Memory B cell (primary cell): Measurements from ENCODE around the gene FBXL7.
"Not testable (repeated sequence)": the region's sequence is repeated elsewhere in the genome, so short reads cannot be mapped to it uniquely, and the experiment has no call there.

Source experiments
- ATAC-seq: fragments of 150-1000 bp; cut with Tn5 transposase; 2 replicates; pipeline ENCODE4 v1.10.0; 2021; ENCODE audit warnings: low read depth, mild to moderate bottlenecking, moderate library complexity
- DNase-seq, 2 donors: peaks; one replicate each; pipeline ENCODE4 v3.0.0; 2022; ENCODE audit warnings: low spot score in 2 of 2
- H3K27ac Mint-ChIP-seq: one replicate; pipeline ENCODE4 v1.8.0; 2022; ENCODE audit warnings: mild to moderate bottlenecking, moderate library complexity, mixed read lengths
- H3K27me3 Mint-ChIP-seq: one replicate; pipeline ENCODE4 v1.8.0; 2022; ENCODE audit warnings: mixed read lengths
- H3K36me3 Mint-ChIP-seq: one replicate; pipeline ENCODE4 v1.8.0; 2022; ENCODE audit warnings: mild to moderate bottlenecking, mixed read lengths
- H3K4me1 Mint-ChIP-seq: one replicate; pipeline ENCODE4 v1.8.0; 2022; ENCODE audit warnings: mixed read lengths
- H3K4me3 Mint-ChIP-seq: one replicate; pipeline ENCODE4 v1.8.0; 2022; ENCODE audit warnings: mild to moderate bottlenecking, moderate library complexity, mixed read lengths
- H3K9me3 Mint-ChIP-seq: one replicate; pipeline ENCODE4 v1.8.0; 2022; ENCODE audit warnings: mixed read lengths

The FBXL7 gene

GRCh38 chr5:15834596-15835245, 334.7 kb downstream of the FBXL7 start:
- H3K4me1 Mint-ChIP-seq, result no peaks in the 10 kb centered on the region
- H3K9me3 Mint-ChIP-seq, result no peaks in the 10 kb centered on the region
- ATAC-seq (no peak), DNase-seq (no peak)
- no peaks in the 10 kb centered on the region for H3K36me3 Mint-ChIP-seq
- H3K27me3 Mint-ChIP-seq, result no peaks in the 10 kb centered on the region
- H3K27ac Mint-ChIP-seq, result no peak overlapping the region
- no peak overlapping the region for H3K4me3 Mint-ChIP-seq

- Mint-ChIP-seq H3K27ac (no peak overlapping the region), H3K4me3 (no peak overlapping the region), H3K4me1 (no peaks in the 10 kb centered on the region), H3K36me3 (no peaks in the 10 kb centered on the region), H3K27me3 (no peaks in the 10 kb centered on the region), H3K9me3 (no peaks in the 10 kb centered on the region)
- DNase-seq (no peak), ATAC-seq (no peak)
These were observed 335.5 kb downstream of the FBXL7 start for GRCh38 chr5:15835514-15835913.

DNA sequence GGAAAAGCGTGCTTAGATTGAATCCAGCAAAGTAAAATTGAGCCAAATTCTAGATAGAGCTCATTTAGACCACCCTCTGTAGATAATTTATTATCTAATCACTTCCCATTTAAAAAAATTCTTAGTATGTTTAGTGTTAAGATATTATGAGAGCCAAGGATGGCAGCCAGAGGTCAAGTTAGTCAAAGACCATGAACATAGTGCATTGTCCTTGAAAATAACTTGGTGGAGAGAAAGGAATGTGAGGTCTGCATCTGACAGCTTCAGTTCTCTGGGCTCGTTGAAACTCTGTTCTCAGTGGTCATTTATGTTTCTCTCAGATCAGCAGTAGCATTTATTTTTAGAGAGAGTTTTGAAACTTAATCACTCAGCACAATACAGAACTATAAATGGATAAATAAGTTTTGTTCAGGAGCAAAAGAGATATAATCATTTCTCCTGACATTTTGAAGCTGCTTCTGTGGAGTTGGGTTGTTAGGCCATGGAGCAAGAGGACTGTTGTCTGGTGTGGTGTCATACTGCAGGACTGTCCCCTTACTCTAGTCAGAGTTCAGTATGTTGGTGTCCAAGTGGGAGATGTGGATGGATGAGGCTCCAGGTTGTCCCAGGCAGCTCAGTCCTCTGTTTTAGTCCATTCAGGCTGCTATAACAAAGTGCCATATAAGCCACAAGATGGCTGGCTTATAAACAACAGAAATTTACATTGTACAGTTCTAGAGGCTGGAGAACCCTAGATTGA, 337.7 kb downstream of the FBXL7 start:
- no peaks in the 10 kb centered on the region for H3K27me3 Mint-ChIP-seq
- DNase-seq (no peak), ATAC-seq (no peak)
- H3K4me1 Mint-ChIP-seq, result no peaks in the 10 kb centered on the region
- no peak overlapping the region for H3K4me3 Mint-ChIP-seq
- H3K36me3 Mint-ChIP-seq, result no peaks in the 10 kb centered on the region
- no peak overlapping the region for H3K27ac Mint-ChIP-seq
- H3K9me3 Mint-ChIP-seq, result no peaks in the 10 kb centered on the region

GRCh38 chr5:15844253-15844652, 344.3 kb downstream of the FBXL7 start:
- no peak overlapping the region for H3K27ac Mint-ChIP-seq
- no peak overlapping the region for H3K4me3 Mint-ChIP-seq
- H3K4me1 Mint-ChIP-seq, result no peaks in the 10 kb centered on the region
- peaks cover 2% of the 10 kb centered on the region for H3K9me3 Mint-ChIP-seq
- H3K27me3 Mint-ChIP-seq, result no peaks in the 10 kb centered on the region
- H3K36me3 Mint-ChIP-seq, result no peaks in the 10 kb centered on the region
- ATAC-seq, result no peak
- no peak for DNase-seq

DNA sequence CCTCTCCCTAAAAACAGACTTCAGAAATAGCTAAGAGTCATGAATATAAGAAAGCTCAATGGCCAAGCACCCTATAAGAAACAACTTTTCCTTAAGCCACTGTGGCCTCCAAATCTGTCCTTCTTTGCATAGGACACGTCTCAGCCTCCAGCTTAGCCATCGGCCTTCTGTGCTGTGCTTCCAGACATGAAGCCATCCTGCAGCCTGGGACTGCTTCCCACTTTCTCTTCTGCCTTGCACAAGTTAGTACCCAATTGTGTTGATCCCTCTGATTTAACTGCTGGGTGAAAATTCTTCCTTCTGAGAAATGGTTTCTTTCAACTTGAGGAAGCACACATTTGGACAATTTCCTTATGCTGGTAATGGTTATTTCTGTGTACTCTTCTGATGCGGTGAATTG, 344.9 kb downstream of the FBXL7 start:
- ATAC-seq, result no peak
- H3K9me3 Mint-ChIP-seq, result peaks cover 2% of the 10 kb centered on the region

GRCh38 chr5:15850536-15850935, 350.6 kb downstream of the FBXL7 start:
- Mint-ChIP-seq H3K27ac (no peak overlapping the region), H3K36me3 (no peaks in the 10 kb centered on the region), H3K9me3 (peaks cover 1% of the 10 kb centered on the region), H3K27me3 (no peaks in the 10 kb centered on the region), H3K4me1 (no peaks in the 10 kb centered on the region), H3K4me3 (no peak overlapping the region)
- no peak for DNase-seq
- no peak for ATAC-seq

More for the DNA sequence above, 344.9 kb downstream of the FBXL7 start:
- no peak for DNase-seq
- Mint-ChIP-seq H3K27ac (no peak overlapping the region), H3K4me1 (no peaks in the 10 kb centered on the region), H3K4me3 (no peak overlapping the region), H3K27me3 (no peaks in the 10 kb centered on the region), H3K36me3 (no peaks in the 10 kb centered on the region)

DNA sequence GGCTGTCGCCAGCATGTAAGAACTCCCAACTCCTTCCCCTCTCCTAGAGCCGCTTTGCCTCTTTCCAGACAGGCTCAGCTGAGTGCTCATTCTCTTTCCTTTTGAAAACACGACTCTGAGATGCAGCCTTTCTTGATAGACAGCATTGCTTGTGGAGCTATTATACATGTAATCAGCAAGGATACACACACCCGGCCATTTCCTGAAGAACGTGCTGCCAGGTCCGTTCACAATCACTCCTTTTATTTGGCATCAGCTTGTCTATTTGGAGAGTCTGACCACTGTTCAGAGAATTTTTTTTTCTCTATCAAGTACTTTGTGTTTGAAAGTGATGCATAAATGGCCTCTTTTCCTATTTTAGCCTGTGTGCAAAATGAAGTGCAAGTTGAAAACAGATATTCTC, 351.0 kb downstream of the FBXL7 start:
- H3K36me3 Mint-ChIP-seq, result no peaks in the 10 kb centered on the region
- ATAC-seq, result no peak
- H3K27ac Mint-ChIP-seq, result no peak overlapping the region
- H3K4me3 Mint-ChIP-seq, result no peak overlapping the region
- H3K27me3 Mint-ChIP-seq, result no peaks in the 10 kb centered on the region
- H3K4me1 Mint-ChIP-seq, result no peaks in the 10 kb centered on the region
- no peak for DNase-seq
- peaks cover 1% of the 10 kb centered on the region for H3K9me3 Mint-ChIP-seq

DNA sequence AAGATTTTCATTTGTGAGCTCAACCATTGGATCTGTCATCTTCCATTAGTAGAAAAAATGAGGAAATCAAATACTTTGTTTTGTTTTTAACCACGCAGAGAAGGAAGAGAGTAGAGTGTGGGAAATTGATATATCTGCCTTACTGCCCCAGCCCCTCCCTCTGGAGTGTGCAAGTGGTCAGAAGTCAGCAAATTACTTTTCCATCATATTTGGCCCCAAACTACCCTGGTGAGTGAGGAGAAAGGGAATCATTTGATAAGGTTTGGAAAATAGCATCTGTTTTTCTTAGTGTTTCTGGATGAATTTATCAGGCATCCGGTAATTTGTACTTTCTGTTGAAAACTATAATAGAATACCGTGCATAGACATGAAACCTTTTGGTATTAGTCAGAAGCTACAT, 352.2 kb downstream of the FBXL7 start:
- peaks cover 1% of the 10 kb centered on the region for H3K9me3 Mint-ChIP-seq
- no peak for ATAC-seq
- H3K36me3 Mint-ChIP-seq, result no peaks in the 10 kb centered on the region

DNA sequence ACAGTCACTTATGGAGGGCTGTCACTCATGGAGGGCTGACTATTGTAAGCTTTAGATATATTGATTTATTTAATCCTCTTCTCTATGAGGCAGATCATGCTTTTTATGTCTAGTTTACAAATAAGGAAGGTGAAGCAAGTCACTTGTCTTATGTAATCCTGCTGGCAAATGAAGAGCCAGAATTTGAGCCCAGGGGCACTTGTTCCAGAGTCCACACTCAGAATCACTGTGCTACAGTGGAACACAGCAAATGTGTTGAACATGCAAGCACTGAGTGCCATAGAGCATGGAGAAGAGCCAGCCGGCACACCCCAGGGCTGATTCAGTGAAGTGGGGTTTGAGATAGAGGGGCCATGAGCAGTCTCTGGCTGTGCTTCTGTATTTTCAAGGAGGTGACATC, 353.0 kb downstream of the FBXL7 start:
- DNase-seq (no peak), ATAC-seq (no peak)
- Mint-ChIP-seq H3K9me3 (peaks cover 1% of the 10 kb centered on the region), H3K4me1 (no peaks in the 10 kb centered on the region), H3K36me3 (no peaks in the 10 kb centered on the region), H3K27me3 (no peaks in the 10 kb centered on the region), H3K4me3 (no peak overlapping the region), H3K27ac (no peak overlapping the region)

More for the DNA sequence above, 352.2 kb downstream of the FBXL7 start:
- no peak for DNase-seq
- no peak overlapping the region for H3K4me3 Mint-ChIP-seq
- H3K27ac Mint-ChIP-seq, result no peak overlapping the region
- H3K27me3 Mint-ChIP-seq, result no peaks in the 10 kb centered on the region
- H3K4me1 Mint-ChIP-seq, result no peaks in the 10 kb centered on the region

GRCh38 chr5:15858326-15858725, 358.3 kb downstream of the FBXL7 start:
- Mint-ChIP-seq H3K36me3 (no peaks in the 10 kb centered on the region), H3K4me1 (no peaks in the 10 kb centered on the region), H3K4me3 (no peak overlapping the region), H3K27ac (no peak overlapping the region), H3K9me3 (peaks cover 3% of the 10 kb centered on the region), H3K27me3 (no peaks in the 10 kb centered on the region)
- no peak for DNase-seq
- no peak for ATAC-seq

- H3K27me3 Mint-ChIP-seq, result no peaks in the 10 kb centered on the region
These were observed 364.7 kb downstream of the FBXL7 start for GRCh38 chr5:15864536-15865215.

DNA sequence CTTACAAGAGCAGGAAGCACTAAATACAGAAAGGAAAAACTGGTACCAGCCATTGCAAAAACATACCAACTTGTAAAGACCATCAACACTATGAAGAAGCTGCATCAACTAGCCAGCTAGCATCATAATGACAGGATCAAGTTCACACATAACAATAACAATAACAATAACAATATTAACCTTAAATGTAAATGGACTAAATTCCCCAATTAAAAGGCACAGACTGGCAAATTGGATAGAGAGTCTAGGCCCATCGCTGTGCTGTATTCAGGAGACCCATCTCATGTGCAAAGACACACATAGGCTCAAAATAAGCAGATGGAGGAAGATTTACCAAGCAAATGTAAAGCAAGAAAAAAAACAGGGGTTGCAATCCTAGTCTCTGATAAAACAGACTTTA, 372.3 kb downstream of the FBXL7 start:
- peaks cover 18% of the 10 kb centered on the region for H3K9me3 Mint-ChIP-seq
- not testable (repeated sequence) for H3K4me3 Mint-ChIP-seq, H3K4me1 Mint-ChIP-seq, H3K27ac Mint-ChIP-seq, H3K27me3 Mint-ChIP-seq, H3K36me3 Mint-ChIP-seq, DNase-seq, ATAC-seq

More at GRCh38 chr5:15864536-15865215, 364.7 kb downstream of the FBXL7 start:
- Mint-ChIP-seq H3K27ac (no peak overlapping the region), H3K36me3 (no peaks in the 10 kb centered on the region), H3K4me3 (no peak overlapping the region), H3K9me3 (peaks cover 7% of the 10 kb centered on the region), H3K4me1 (no peaks in the 10 kb centered on the region)
- DNase-seq (no peak), ATAC-seq (no peak)

DNA sequence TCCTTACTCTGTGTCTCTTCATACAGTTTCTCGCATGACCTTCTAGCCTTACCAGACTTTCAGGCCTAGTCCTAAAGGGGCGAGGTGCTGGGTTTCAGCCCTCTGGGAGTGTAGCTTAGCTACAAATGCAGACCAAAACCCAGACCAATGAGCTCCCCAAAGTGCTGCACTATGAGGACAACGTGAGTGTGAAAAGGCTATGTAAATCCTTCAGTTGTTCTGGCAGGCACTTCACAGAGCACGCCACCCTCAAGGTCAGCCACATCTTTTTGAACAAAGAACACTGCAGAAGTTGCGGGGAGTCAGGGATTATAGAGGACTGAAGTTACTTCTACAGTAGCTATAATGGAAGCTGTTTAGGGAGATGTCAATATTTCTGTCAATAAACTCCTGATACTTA, 377.9 kb downstream of the FBXL7 start:
- Mint-ChIP-seq H3K27me3 (no peaks in the 10 kb centered on the region), H3K27ac (no peak overlapping the region), H3K9me3 (peaks cover 3% of the 10 kb centered on the region), H3K4me1 (no peaks in the 10 kb centered on the region), H3K36me3 (no peaks in the 10 kb centered on the region), H3K4me3 (no peak overlapping the region)
- DNase-seq (no peak), ATAC-seq (no peak)

- no peak overlapping the region for H3K27ac Mint-ChIP-seq
- H3K9me3 Mint-ChIP-seq, result no peaks in the 10 kb centered on the region
- DNase-seq (no peak), ATAC-seq (no peak)
- no peak overlapping the region for H3K4me3 Mint-ChIP-seq
- H3K36me3 Mint-ChIP-seq, result no peaks in the 10 kb centered on the region
- H3K4me1 Mint-ChIP-seq, result no peaks in the 10 kb centered on the region
- no peaks in the 10 kb centered on the region for H3K27me3 Mint-ChIP-seq
These were observed 380.2 kb downstream of the FBXL7 start for GRCh38 chr5:15880201-15880600.
